Body of pancreas (tissue), 4 donors: Measurements from ENCODE around the gene ERC2.

Experiments
- CTCF ChIP-seq, 7 experiments: fragments of 450-650 bp in 4 of 7; fragments of 200-600 bp in 3 of 7; sonication (generic) in 3 of 7; IDR thresholded peaks; one replicate each; pipeline ENCODE4 v1.5.1; 2016 to 2019; ENCODE audit warnings: antibody characterized with exemption in 7 of 7
- POLR2A ChIP-seq, 3 donors: fragments of 450-650 bp; IDR thresholded peaks; one replicate each; pipeline ENCODE4 v1.6.1; 2016; ENCODE audit warnings: antibody characterized with exemption in 3 of 3, mild to moderate bottlenecking in 2 of 3

- TF ChIP-seq CTCF (IDR thresholded peaks at IDR 0.05) (no peak), POLR2A (IDR thresholded peaks at IDR 0.05) (no peak)
These were observed 916.6 kb downstream of the ERC2 start for GRCh38 chr3:55551644-55552043.
